K562 (cell line): ENCODE data around the gene DLK2. TPM values are rescaled to one million over a fixed set of nuclear protein-coding genes. Genes with fewer than 3 reads are reported as not detected.
A peak's percentile ranks its signal among the peaks of the same experiment; 100 is the strongest.

ENCODE experiments used
- ATF6 ChIP-seq: sonication (generic); formaldehyde crosslinking; IDR thresholded peaks from 2 replicates; pipeline ENCODE4 v1.4.0; 2020; ENCODE audit warnings: mild to moderate bottlenecking, missing genetic modification reagents
- CC2D1A ChIP-seq: fragments of 450-650 bp; IDR thresholded peaks from 2 replicates; pipeline ENCODE4 v1.6.1; 2017; ENCODE audit warnings: mild to moderate bottlenecking
- MYNN ChIP-seq, 2 experiments: sonication (generic); formaldehyde crosslinking in 1 of 2; IDR thresholded peaks; 2 replicates each; pipeline versions ENCODE4 v1.5.0 to v1.6.1; 2016 to 2020; ENCODE audit warnings: antibody characterized with exemption in 1 of 2, missing genetic modification reagents in 1 of 2
- NKRF ChIP-seq: fragments of 450-650 bp; IDR thresholded peaks from 2 replicates; pipeline ENCODE4 v1.6.1; 2016; ENCODE audit warnings: borderline replicate concordance
- PHF20 ChIP-seq: fragments of 450-650 bp; IDR thresholded peaks from 2 replicates; pipeline ENCODE4 v1.6.1; 2018; ENCODE audit not compliant: partially characterized antibody
- POLR2AphosphoS2 ChIP-seq: IDR thresholded peaks from 2 replicates; pipeline ENCODE4 v1.6.1; 2012; ENCODE audit warnings: low read length, improper control_type of control experiment
- PRDM10 ChIP-seq: fragments of 450-650 bp; IDR thresholded peaks from 2 replicates; pipeline ENCODE4 v1.6.1; 2018; ENCODE audit not compliant: partially characterized antibody
- TEAD4 ChIP-seq, 2 experiments: sonication (generic) in 1 of 2; formaldehyde crosslinking in 1 of 2; IDR thresholded peaks; 2 replicates each; pipeline versions ENCODE4 v1.6.1 to v1.8.0; 2012 to 2022; ENCODE audit warnings: borderline replicate concordance in 1 of 2, inconsistent platforms in 1 of 2, low read length in 1 of 2, mild to moderate bottlenecking in 1 of 2, missing genetic modification reagents in 1 of 2
- ZFP36 ChIP-seq: fragments of 150-350 bp; IDR thresholded peaks from 2 replicates; pipeline ENCODE4 v1.6.1; 2018; ENCODE audit warnings: low read length, low read depth; ENCODE audit not compliant: partially characterized antibody
- ZNF431 ChIP-seq: sonication (generic); formaldehyde crosslinking; IDR thresholded peaks from 2 replicates; pipeline ENCODE4 v1.8.0; 2022; ENCODE audit warnings: mild to moderate bottlenecking, missing genetic modification reagents
- ZNF561 ChIP-seq: fragments of 450-650 bp; formaldehyde crosslinking; conservative IDR thresholded peaks from 2 replicates; pipeline ENCODE4 v1.4.0; 2020; ENCODE audit warnings: mild to moderate bottlenecking, moderate library complexity
- ZNF609 ChIP-seq: sonication (generic); formaldehyde crosslinking; IDR thresholded peaks from 2 replicates; pipeline ENCODE4 v1.8.1; 2023; ENCODE audit warnings: missing genetic modification reagents, mild to moderate bottlenecking, borderline replicate concordance
- polyA plus RNA-seq, 8 experiments: library from polyadenylated mRNA; depleted of rRNA in 4 of 8; stranded (reverse) in 5 of 8; unstranded in 3 of 8; fragments of >200 nt; fragmentation: Nextera tagmentation in 2 of 8; fragmentation: Illumina TruSeq in 1 of 8; extraction: Ambion mirVana in 2 of 8; extraction: Trizol in 1 of 8; gene quantifications; 2 replicates each; pipeline versions ENCODE4 v1.2.1 to v1.2.3, GENCODE V29; 2011 to 2014; ENCODE audit warnings: inconsistent platforms in 1 of 8, missing spikeins in 1 of 8
- total RNA-seq, 7 experiments: library from RNA; depleted of rRNA in 6 of 7; stranded (reverse); fragments of >200 nt in 6 of 7; fragmentation: Illumina TruSeq in 2 of 7; extraction: Trizol in 2 of 7; gene quantifications; 2 replicates each; pipeline versions ENCODE4 v1.2.1 to v1.2.3, GENCODE V29; 2011 to 2021; ENCODE audit warnings: low replicate concordance in 1 of 7

Gene DLK2
- total and polyA plus RNA-seq, 9 of the 15 experiments (the other 6 are each of a cell fraction or from before 2014, with no cell fraction given) = 0.11 to 0.53 (median 0.29) TPM; not detected in 3

DNA sequence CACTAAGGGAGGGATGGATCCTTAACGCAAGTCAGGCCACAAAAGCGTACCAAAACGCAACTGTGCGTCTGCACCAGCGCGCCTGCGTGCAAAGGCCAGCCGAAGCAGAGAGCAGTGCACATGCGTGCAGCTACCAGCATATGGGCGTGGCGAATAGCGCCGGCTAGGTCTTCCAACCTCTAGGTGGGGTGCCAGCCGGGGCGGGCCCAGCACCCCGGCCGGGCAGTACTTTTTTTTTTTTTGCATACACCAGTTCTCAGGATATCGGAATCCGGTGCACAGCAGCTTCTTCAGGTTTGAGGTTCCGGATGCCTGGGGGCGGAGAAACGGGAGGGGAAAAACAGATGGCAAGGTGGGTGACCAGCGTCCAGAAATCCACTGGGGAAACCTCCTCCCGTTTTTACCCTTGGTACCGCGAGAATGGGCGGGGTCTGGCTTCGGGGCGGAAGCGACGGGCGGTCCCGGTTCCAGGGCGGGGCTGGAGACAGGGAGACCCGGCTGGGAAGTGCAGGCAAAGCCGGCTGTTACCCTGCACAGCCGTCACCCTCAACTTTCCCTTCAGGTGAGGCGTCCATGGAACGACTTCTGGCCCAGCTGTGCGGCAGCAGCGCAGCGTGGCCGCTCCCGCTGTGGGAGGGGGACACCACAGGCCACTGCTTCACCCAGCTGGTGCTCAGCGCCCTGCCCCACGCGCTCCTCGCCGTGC lies 27.8 kb downstream of the DLK2 start, which contains the start of gene ABCC10 (continued):
- TF ChIP-seq MYNN (IDR thresholded peaks at IDR 0.05) = peak; percentile 69
- no peak for TF ChIP-seq MYNN (CRISPR knock-in tag; IDR thresholded peaks at IDR 0.05)
- TF ChIP-seq ZFP36 = peak; percentile 30
- TF ChIP-seq PRDM10 = peak; percentile 92
- no peak; the same call in 1 of the 2 replicates for TF ChIP-seq ZNF609 (CRISPR knock-in tag)
- peak; percentile 62 for TF ChIP-seq PHF20
- TF ChIP-seq CC2D1A = peak; percentile 78
- TF ChIP-seq TEAD4 (IDR thresholded peaks at IDR 0.05; ENCODE audit: low read length) = 0 out of 2 replicates have a peak, but pooled peaks have one; percentile 13
- TF ChIP-seq TEAD4 (CRISPR knock-in tag; IDR thresholded peaks at IDR 0.05; ENCODE audit: borderline replicate concordance) = no peak
- 0 out of 2 replicates have a peak, but pooled peaks have one; percentile 19 for TF ChIP-seq ZNF561 (CRISPR knock-in tag)
- peak; percentile 86 for TF ChIP-seq ATF6 (CRISPR knock-in tag)
- 0 out of 2 replicates have a peak, but pooled peaks have one; percentile 17 for TF ChIP-seq ZNF431
- TF ChIP-seq POLR2AphosphoS2 = no peak
- TF ChIP-seq NKRF = peak; percentile 84; the same call in 1 of the 2 replicates
